OCI-LY1 (cell line): ENCODE results near the gene CASP9.

Source experiments
- H2AFZ ChIP-seq: fragments of 200-600 bp; sonication (generic), shearing (Covaris generic); 2 replicates; pipeline ENCODE4 v1.6.0; 2014; ENCODE audit warnings: antibody characterized with exemption, mild to moderate bottlenecking, low read length
- H3F3A ChIP-seq: fragments of 200-600 bp; sonication (generic), shearing (Covaris generic); 2 replicates; pipeline ENCODE4 v1.6.0; 2014; ENCODE audit warnings: mild to moderate bottlenecking, antibody characterized with exemption, low read length, moderate library complexity; ENCODE audit not compliant: insufficient read depth
- H3K27ac ChIP-seq: fragments of 200-600 bp; sonication (generic); 2 replicates; pipeline ENCODE4 v1.5.1; 2014; ENCODE audit warnings: low read length, mixed run types, mild to moderate bottlenecking, low read depth; ENCODE audit not compliant: poor library complexity, severe bottlenecking
- H3K27me3 ChIP-seq: fragments of 200-600 bp; sonication (generic); 2 replicates; pipeline ENCODE4 v1.6.0; 2014; ENCODE audit warnings: antibody characterized with exemption, mild to moderate bottlenecking, low read length, moderate library complexity; ENCODE audit not compliant: insufficient read depth
- H3K36me3 ChIP-seq: fragments of 200-600 bp; sonication (generic); 2 replicates; pipeline ENCODE4 v1.6.1; 2014; ENCODE audit warnings: mild to moderate bottlenecking, antibody characterized with exemption, low read length, moderate library complexity, mixed read lengths; ENCODE audit not compliant: insufficient read depth
- H3K4me1 ChIP-seq: fragments of 200-600 bp; sonication (generic); 2 replicates; pipeline ENCODE4 v1.5.1; 2014; ENCODE audit warnings: mild to moderate bottlenecking, low read length, moderate library complexity; ENCODE audit not compliant: insufficient read depth, severe bottlenecking
- H3K4me2 ChIP-seq: fragments of 200-600 bp; sonication (generic), shearing (Covaris generic); 2 replicates; pipeline ENCODE4 v1.6.1; 2014; ENCODE audit warnings: low read length
- H3K4me3 ChIP-seq: fragments of 200-600 bp; sonication (generic); 2 replicates; pipeline ENCODE4 v1.5.1; 2014; ENCODE audit warnings: low read length, low read depth, mild to moderate bottlenecking, mixed read lengths; ENCODE audit not compliant: poor library complexity, severe bottlenecking
- H3K79me2 ChIP-seq: fragments of 200-600 bp; shearing (Covaris generic); 2 replicates; pipeline ENCODE4 v1.6.1; 2016; ENCODE audit warnings: mixed run types, low read length, mixed read lengths; ENCODE audit not compliant: insufficient read depth
- H3K9ac ChIP-seq: fragments of 200-600 bp; sonication (generic), shearing (Covaris generic); 2 replicates; pipeline ENCODE4 v1.6.1; 2014; ENCODE audit warnings: mild to moderate bottlenecking, low read length, mixed read lengths
- H3K9me2 ChIP-seq: fragments of 200-600 bp; sonication (generic), shearing (Covaris generic); 2 replicates; pipeline ENCODE4 v1.6.1; 2014; ENCODE audit warnings: low read depth, mild to moderate bottlenecking, low read length, mixed read lengths
- H3K9me3 ChIP-seq: fragments of 200-600 bp; shearing (Covaris generic); 2 replicates; pipeline ENCODE4 v1.6.1; 2014; ENCODE audit warnings: low read length, mixed read lengths
- H4K20me1 ChIP-seq: fragments of 200-600 bp; sonication (generic), shearing (Covaris generic); 2 replicates; pipeline ENCODE4 v1.6.0; 2016; ENCODE audit warnings: mild to moderate bottlenecking, low read length; ENCODE audit not compliant: insufficient read depth
- CTCF ChIP-seq: fragments of 200-600 bp; sonication (generic), shearing (Covaris generic); IDR thresholded peaks from 2 replicates; pipeline ENCODE4 v1.5.1; 2017; ENCODE audit warnings: mild to moderate bottlenecking, antibody characterized with exemption, low read length, moderate library complexity, mixed read lengths
- EZH2 ChIP-seq: fragments of 200-600 bp; sonication (generic), shearing (Covaris generic); IDR thresholded peaks from 2 replicates; pipeline ENCODE4 v1.8.0; 2017; ENCODE audit warnings: borderline replicate concordance, mixed run types, mild to moderate bottlenecking, antibody characterized with exemption, low read length, moderate library complexity, mixed read lengths

Gene CASP9

GRCh38 chr1:15543251-15543588 lies 19.2 kb upstream of the CASP9 start:
- TF ChIP-seq EZH2 = no peak
- TF ChIP-seq CTCF = no peak
- peaks cover 4% of the 10 kb centered on the region for H3K4me1 ChIP-seq
- H3K4me2 ChIP-seq = no peak overlapping the region
- no peak overlapping the region for H2AFZ ChIP-seq
- H3K27ac ChIP-seq = no peak overlapping the region
- H3K9ac ChIP-seq = no peak overlapping the region
- no peaks in the 10 kb centered on the region for H3K9me3 ChIP-seq
- H3K36me3 ChIP-seq = peaks cover 68% of the 10 kb centered on the region
- H3K79me2 ChIP-seq = no peaks in the 10 kb centered on the region
- no peaks in the 10 kb centered on the region for H4K20me1 ChIP-seq
- H3K9me2 ChIP-seq = no peaks in the 10 kb centered on the region
- no peak overlapping the region for H3K4me3 ChIP-seq
- H3K27me3 ChIP-seq = no peaks in the 10 kb centered on the region
- no peaks in the 10 kb centered on the region for H3F3A ChIP-seq

- peaks cover 4% of the 10 kb centered on the region for H3K4me1 ChIP-seq
- no peak overlapping the region for H3K27ac ChIP-seq
- H3K9ac ChIP-seq = no peak overlapping the region
- H3K9me2 ChIP-seq = no peaks in the 10 kb centered on the region
- H3K9me3 ChIP-seq = no peaks in the 10 kb centered on the region
- no peaks in the 10 kb centered on the region for H3K79me2 ChIP-seq
- no peaks in the 10 kb centered on the region for H3F3A ChIP-seq
- no peak for TF ChIP-seq EZH2
- no peak for TF ChIP-seq CTCF
- H3K36me3 ChIP-seq = peaks cover 64% of the 10 kb centered on the region
- no peak overlapping the region for H3K4me3 ChIP-seq
- H3K27me3 ChIP-seq = no peaks in the 10 kb centered on the region
- H2AFZ ChIP-seq = no peak overlapping the region
- no peak overlapping the region for H3K4me2 ChIP-seq
- H4K20me1 ChIP-seq = no peaks in the 10 kb centered on the region
Measured at GRCh38 chr1:15542388-15543250, 18.6 kb upstream of the CASP9 start.

- peaks cover 62% of the 10 kb centered on the region for H3K36me3 ChIP-seq
- H4K20me1 ChIP-seq = no peaks in the 10 kb centered on the region
- H3K9me2 ChIP-seq = no peaks in the 10 kb centered on the region
- H3K9ac ChIP-seq = no peak overlapping the region
- no peaks in the 10 kb centered on the region for H3K27me3 ChIP-seq
- no peak overlapping the region for H3K4me2 ChIP-seq
- no peaks in the 10 kb centered on the region for H3K79me2 ChIP-seq
- no peaks in the 10 kb centered on the region for H3F3A ChIP-seq
- TF ChIP-seq CTCF (no peak), EZH2 (no peak)
- H3K4me1 ChIP-seq = peaks cover 4% of the 10 kb centered on the region
- no peak overlapping the region for H2AFZ ChIP-seq
- no peak overlapping the region for H3K4me3 ChIP-seq
- no peak overlapping the region for H3K27ac ChIP-seq
- H3K9me3 ChIP-seq = no peaks in the 10 kb centered on the region
Measured at GRCh38 chr1:15541231-15541792, 17.3 kb upstream of the CASP9 start.
